GM23338 (cell line): ENCODE data around the gene TRIM52. TPM values are rescaled to one million over a fixed set of nuclear protein-coding genes. Genes with fewer than 3 reads are reported as not detected.

ENCODE experiments used
- ATAC-seq: fragments of 200-7000 bp; cut with Tn5 transposase; 3 replicates; pipeline ENCODE4 v1.9.1; 2020
- DNase-seq: peaks from one replicate; pipeline ENCODE4 v3.0.0-alpha.2; 2015; ENCODE audit warnings: low spot score
- H2AFZ ChIP-seq: fragments of 200-600 bp; sonication (generic); 2 replicates; pipeline ENCODE4 v1.8.0; 2016; ENCODE audit warnings: antibody characterized with exemption, mild to moderate bottlenecking, moderate library complexity
- H3F3A ChIP-seq: fragments of 200-600 bp; sonication (generic); replicated peaks from 2 replicates; pipeline ENCODE4 v1.8.0; 2017; ENCODE audit warnings: antibody characterized with exemption, mixed run types, low read depth
- H3K27ac ChIP-seq: fragments of 200-600 bp; sonication (generic); 2 replicates; pipeline ENCODE4 v1.6.1; 2016; ENCODE audit warnings: low read depth
- H3K27me3 ChIP-seq: fragments of 200-600 bp; sonication (generic); 2 replicates; pipeline ENCODE4 v1.8.0; 2016; ENCODE audit warnings: mild to moderate bottlenecking, mixed run types, moderate library complexity; ENCODE audit not compliant: insufficient read depth
- H3K36me3 ChIP-seq: fragments of 200-600 bp; sonication (generic); 2 replicates; pipeline ENCODE4 v1.8.0; 2016; ENCODE audit warnings: mild to moderate bottlenecking; ENCODE audit not compliant: insufficient read depth
- H3K4me1 ChIP-seq: fragments of 200-600 bp; sonication (generic); 2 replicates; pipeline ENCODE4 v1.8.0; 2016; ENCODE audit warnings: mild to moderate bottlenecking, moderate library complexity; ENCODE audit not compliant: insufficient read depth
- H3K4me2 ChIP-seq: fragments of 200-600 bp; sonication (generic); 2 replicates; pipeline ENCODE4 v1.7.1; 2017; ENCODE audit warnings: mixed run types
- H3K4me3 ChIP-seq: fragments of 200-600 bp; sonication (generic); 2 replicates; pipeline ENCODE4 v1.6.1; 2016; ENCODE audit warnings: mixed run types
- H3K79me2 ChIP-seq: fragments of 200-600 bp; sonication (generic); replicated peaks from 2 replicates; pipeline ENCODE4 v1.8.0; 2017; ENCODE audit warnings: mild to moderate bottlenecking; ENCODE audit not compliant: insufficient read depth
- H3K9me2 ChIP-seq: fragments of 200-600 bp; sonication (generic); 2 replicates; pipeline ENCODE4 v1.8.0; 2017; ENCODE audit not compliant: insufficient read depth
- H4K20me1 ChIP-seq: fragments of 200-600 bp; sonication (generic); replicated peaks from 2 replicates; pipeline ENCODE4 v1.8.0; 2017; ENCODE audit warnings: mild to moderate bottlenecking; ENCODE audit not compliant: insufficient read depth
- H3K27ac Mint-ChIP-seq: 2 replicates; pipeline ENCODE4 v1.8.0; 2020; ENCODE audit warnings: inconsistent platforms, mild to moderate bottlenecking, moderate library complexity, mixed read lengths
- H3K27me3 Mint-ChIP-seq: 3 replicates; pipeline ENCODE4 v1.8.0; 2022; ENCODE audit warnings: low read depth, mild to moderate bottlenecking, moderate library complexity, mixed read lengths, inconsistent platforms; ENCODE audit not compliant: insufficient read depth, poor library complexity
- H3K36me3 Mint-ChIP-seq: 3 replicates; pipeline ENCODE4 v1.8.0; 2021; ENCODE audit warnings: low read depth, mild to moderate bottlenecking, inconsistent platforms, moderate library complexity, mixed read lengths
- H3K4me1 Mint-ChIP-seq: 3 replicates; pipeline ENCODE4 v1.8.0; 2020; ENCODE audit warnings: mild to moderate bottlenecking, inconsistent platforms, mixed read lengths
- H3K4me3 Mint-ChIP-seq: 3 replicates; pipeline ENCODE4 v1.8.0; 2021; ENCODE audit warnings: moderate library complexity, mild to moderate bottlenecking, inconsistent platforms, mixed read lengths
- H3K9me3 Mint-ChIP-seq: 3 replicates; pipeline ENCODE4 v1.8.0; 2020; ENCODE audit warnings: moderate library complexity, mild to moderate bottlenecking, inconsistent platforms, mixed read lengths
- CREB1 ChIP-seq: fragments of 250-450 bp; sonication (Bioruptor Pico); IDR thresholded peaks from 2 replicates; pipeline ENCODE4 v1.5.0; 2020; ENCODE audit warnings: low read depth, mild to moderate bottlenecking, moderate library complexity
- CTCF ChIP-seq, 2 experiments: fragments of 200-600 bp in 1 of 2; sonication (generic) in 1 of 2; conservative IDR thresholded peaks; 2 replicates each; pipeline versions ENCODE4 v1.5.1 to v1.6.1; 2016 to 2017; ENCODE audit warnings: antibody characterized with exemption in 2 of 2, low read depth in 2 of 2, mild to moderate bottlenecking in 2 of 2, moderate library complexity in 1 of 2
- ETS1 ChIP-seq: IDR thresholded peaks from 2 replicates; pipeline ENCODE4 v1.6.1; 2016; ENCODE audit warnings: antibody characterized with exemption
- EZH2 ChIP-seq: fragments of 200-600 bp; sonication (generic); IDR thresholded peaks from one replicate; pipeline ENCODE4 v1.8.0; 2017; ENCODE audit warnings: antibody characterized with exemption, mild to moderate bottlenecking, low read depth; ENCODE audit not compliant: unreplicated experiment
- EZH2phosphoT487 ChIP-seq: fragments of 200-600 bp; sonication (generic); IDR thresholded peaks from one replicate; pipeline ENCODE4 v1.8.1; 2018; ENCODE audit warnings: antibody characterized with exemption; ENCODE audit not compliant: unreplicated experiment
- JUNB ChIP-seq: IDR thresholded peaks from one replicate; pipeline ENCODE4 v1.6.1; 2016; ENCODE audit warnings: antibody characterized with exemption; ENCODE audit not compliant: unreplicated experiment
- NANOG ChIP-seq: IDR thresholded peaks from 2 replicates; pipeline ENCODE4 v1.6.1; 2016; ENCODE audit warnings: antibody characterized with exemption, borderline replicate concordance
- POLR2AphosphoS5 ChIP-seq: IDR thresholded peaks from 2 replicates; pipeline ENCODE4 v1.6.1; 2016; ENCODE audit warnings: antibody characterized with exemption, low read depth
- REST ChIP-seq: IDR thresholded peaks from one replicate; pipeline ENCODE4 v1.6.1; 2018; ENCODE audit warnings: antibody characterized with exemption; ENCODE audit not compliant: unreplicated experiment
- STAT1 ChIP-seq: IDR thresholded peaks from one replicate; pipeline ENCODE4 v1.6.1; 2016; ENCODE audit warnings: antibody characterized with exemption; ENCODE audit not compliant: unreplicated experiment
- ZNF114 ChIP-seq: fragments of 250-450 bp; sonication (Bioruptor Pico); IDR thresholded peaks from 2 replicates; pipeline ENCODE4 v1.5.0; 2020; ENCODE audit warnings: mild to moderate bottlenecking, moderate library complexity
- ZNF331 ChIP-seq: fragments of 250-450 bp; sonication (Bioruptor Pico); IDR thresholded peaks from 2 replicates; pipeline ENCODE4 v1.5.0; 2020; ENCODE audit warnings: low read depth, mild to moderate bottlenecking, moderate library complexity
- ZNF462 ChIP-seq: fragments of 250-450 bp; sonication (Bioruptor Pico); IDR thresholded peaks from 2 replicates; pipeline ENCODE4 v1.5.0; 2020; ENCODE audit warnings: mild to moderate bottlenecking, moderate library complexity
- polyA plus RNA-seq: library from polyadenylated mRNA; unstranded; fragments of >200 nt; fragmentation: Nextera tagmentation; extraction: Ambion mirVana; gene quantifications from 2 replicates; pipeline ENCODE4 v1.2.1, GENCODE V29; 2016
- total RNA-seq: library from RNA; depleted of rRNA; stranded (reverse); fragments of >200 nt; shearing (Covaris generic); gene quantifications from 2 replicates; pipeline ENCODE4 v1.2.3, GENCODE V29; 2014

TRIM52 gene
- total and polyA plus RNA-seq, 2 experiments from 2014 or later, result 6.2 to 8.1 TPM

GRCh38 chr5:181230551-181230950 lies 30.4 kb downstream of the TRIM52 start:
- Histone ChIP-seq H3K79me2 (peaks cover 12% of the 10 kb centered on the region), H3K27ac (no peak overlapping the region), H3K27me3 (no peaks in the 10 kb centered on the region), H4K20me1 (no peaks in the 10 kb centered on the region; the same call in 1 of the 2 replicates), H2AFZ (no peak overlapping the region), H3K36me3 (peaks cover 11% of the 10 kb centered on the region), H3K4me2 (no peak overlapping the region), H3K4me1 (no peaks in the 10 kb centered on the region; the same call in 1 of the 2 replicates), H3K9me2 (no peaks in the 10 kb centered on the region), H3F3A (peaks cover 12% of the 10 kb centered on the region), H3K4me3 (no peak overlapping the region)
- DNase-seq (no peak), ATAC-seq (no peak)
- H3K27ac Mint-ChIP-seq, result no peak overlapping the region
- H3K4me3 Mint-ChIP-seq, result no peak overlapping the region
- H3K27me3 Mint-ChIP-seq, result peaks cover 24% of the 10 kb centered on the region
- H3K9me3 Mint-ChIP-seq, result peaks cover 6% of the 10 kb centered on the region; the same call in 1 of the 3 replicates
- H3K36me3 Mint-ChIP-seq, result peaks cover 52% of the 10 kb centered on the region
- H3K4me1 Mint-ChIP-seq, result peaks cover 10% of the 10 kb centered on the region
- TF ChIP-seq CTCF (conservative IDR thresholded peaks at IDR 0.05; ENCODE audit: low read depth in 2 of 2) (no peak), STAT1 (no peak), NANOG (no peak), POLR2AphosphoS5 (no peak), JUNB (no peak), REST (no peak), EZH2 (no peak), CREB1 (CRISPR knock-in tag) (no peak), ZNF331 (no peak), ETS1 (no peak), EZH2phosphoT487 (no peak), ZNF462 (no peak), ZNF114 (CRISPR knock-in tag) (no peak)
